ENCODE results near the gene SELENOW. TPM values are rescaled to one million over a fixed set of nuclear protein-coding genes. Genes with fewer than 3 reads are reported as not detected.

The SELENOW gene
- total RNA-seq, 1 donor from 2014 or later, result 232 TPM

DNA sequence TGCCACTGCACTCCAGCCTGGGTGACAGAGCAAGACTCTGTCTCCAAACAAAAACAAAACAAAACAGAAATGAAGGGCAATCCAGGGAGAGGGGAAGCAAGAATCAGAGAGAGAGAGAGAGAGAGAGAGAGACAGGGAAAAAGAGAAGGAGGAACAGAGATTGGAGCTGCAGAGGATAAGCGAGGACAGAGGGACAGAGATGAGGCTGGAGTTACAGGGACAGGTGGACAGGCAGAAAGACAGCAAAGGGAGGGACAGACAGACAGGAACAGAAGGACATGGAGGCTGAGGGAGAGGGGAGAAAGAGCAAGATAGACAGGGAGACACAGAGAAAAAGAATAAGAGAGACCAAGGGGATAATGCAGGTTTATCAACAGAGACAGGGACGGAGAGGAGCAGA, 41.9 kb downstream of the SELENOW start:
- no peak for DNase-seq (ENCODE audit: low spot score)

DNA sequence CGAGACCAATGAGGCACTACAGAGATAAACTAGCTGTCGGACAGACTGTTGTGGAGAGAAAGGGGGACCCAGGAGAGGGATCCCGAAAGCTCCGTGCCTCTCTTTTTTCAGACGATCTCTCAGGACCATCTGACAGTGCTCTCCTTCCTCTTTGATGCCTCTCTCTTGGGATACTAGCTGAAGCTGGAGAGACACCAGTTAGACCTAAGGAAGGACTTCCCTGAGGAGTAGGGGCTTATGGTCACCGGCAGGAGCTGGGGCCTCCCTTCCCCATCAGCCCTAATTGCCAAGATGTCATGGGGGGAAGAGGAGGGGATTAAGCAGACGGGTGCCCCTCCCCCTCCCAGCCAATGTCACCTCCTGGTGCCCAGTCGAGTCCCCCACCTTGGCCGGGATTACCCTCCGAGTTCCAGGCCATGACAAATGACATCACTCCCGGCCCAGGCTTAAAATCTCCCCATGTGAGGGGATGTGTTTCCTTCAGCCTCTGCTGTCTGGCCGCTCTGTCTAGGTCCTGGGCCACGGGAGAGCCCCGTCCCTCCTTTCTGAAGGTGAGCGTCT, 43.0 kb downstream of the SELENOW start, which contains the start of gene CRX:
TSS of gene CRX (plus strand) at position 478 of the 561 bp plus-strand sequence. CDS start 12,507 bp downstream, outside the sequence.
- DNase-seq (ENCODE audit: low spot score), result no peak

DNA sequence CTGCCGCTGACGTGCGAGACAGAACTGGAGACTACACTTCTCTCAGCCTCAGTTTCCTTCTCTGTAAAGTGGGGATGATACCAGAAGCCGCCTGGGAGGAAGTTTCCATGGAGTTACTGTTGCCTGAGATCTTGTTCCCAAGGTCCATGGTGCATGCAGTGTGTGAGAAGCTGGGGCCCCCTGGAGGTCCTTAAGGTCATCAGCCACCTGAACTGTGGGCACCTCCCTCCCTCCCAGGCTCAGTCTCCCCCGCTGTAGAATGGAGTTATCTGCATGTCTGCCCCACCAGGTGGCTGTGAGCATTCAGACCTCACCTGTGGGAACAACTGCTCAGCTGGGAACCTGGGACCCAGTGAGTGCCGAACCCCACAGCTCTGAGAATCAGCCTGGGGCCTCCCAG, 45.9 kb downstream of the SELENOW start:
- no peak for DNase-seq (ENCODE audit: low spot score)

DNA sequence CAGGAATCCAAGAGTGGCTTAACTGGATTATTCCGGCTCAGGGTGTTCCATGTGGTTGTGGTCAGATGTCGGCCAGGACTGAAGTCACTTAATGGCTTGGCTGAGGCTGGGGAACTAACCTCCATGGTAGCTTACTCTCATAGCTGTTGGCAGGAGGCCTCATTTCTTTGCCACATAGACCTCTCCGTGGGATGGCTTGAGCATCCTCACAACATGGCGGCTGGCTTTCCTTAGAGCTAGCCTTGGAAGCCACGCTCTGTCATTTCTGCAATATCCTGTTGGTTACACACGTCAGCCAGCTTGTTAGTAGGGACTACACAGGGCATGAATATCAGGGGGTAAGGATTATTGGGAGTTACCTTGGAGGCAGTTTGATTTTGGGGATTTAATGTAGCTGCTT, 48.3 kb downstream of the SELENOW start:
- DNase-seq (ENCODE audit: low spot score), result no peak

DNA sequence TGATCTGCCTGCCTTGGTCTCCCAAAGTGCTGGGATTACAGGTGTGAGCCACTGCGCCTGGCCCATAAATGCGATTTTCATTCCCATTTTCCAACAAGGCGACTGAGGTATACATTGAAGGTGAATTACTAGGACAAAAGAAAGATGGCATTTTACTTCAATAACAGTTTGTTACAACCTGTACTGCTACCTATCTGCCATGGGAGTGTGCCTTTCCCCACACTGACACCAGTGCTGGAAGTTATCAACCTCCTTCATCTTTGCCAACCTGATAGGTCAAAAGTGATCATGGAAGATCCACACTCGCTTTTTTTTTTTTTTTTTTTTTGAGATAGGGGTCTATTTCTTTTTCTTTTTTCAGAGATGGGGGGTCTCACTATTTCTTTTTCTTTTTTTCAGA, 54.2 kb downstream of the SELENOW start:
- DNase-seq (ENCODE audit: low spot score), result no peak

Other genes with a start within 250 kb of the SELENOW start
- 0.87 TPM for gene ZNF541, start 205.6 kb upstream of the SELENOW start, total RNA-seq
- gene BICRA, start 169.6 kb upstream of the SELENOW start, total RNA-seq, result 14.5 TPM
- 327 TPM for gene EHD2, start 65.3 kb upstream of the SELENOW start, total RNA-seq
- gene NOP53, start 33.2 kb upstream of the SELENOW start, total RNA-seq, result 194 TPM
- gene TPRX1, start 25.8 kb downstream of the SELENOW start, total RNA-seq, result not detected
- gene CRX, start 43.2 kb downstream of the SELENOW start, total RNA-seq, result not detected
- gene TPRX2, start 80.5 kb downstream of the SELENOW start, total RNA-seq, result not detected
- not detected for gene SULT2A1, start 107.6 kb downstream of the SELENOW start, total RNA-seq
- not detected for gene BSPH1, start 213.5 kb downstream of the SELENOW start, total RNA-seq
- gene ELSPBP1, start 215.9 kb downstream of the SELENOW start, total RNA-seq, result not detected